HAP-1 (cell line): ENCODE measurements around the gene TRAPPC2B.
"Not testable (repeated sequence)": the region's sequence is repeated elsewhere in the genome, so short reads cannot be mapped to it uniquely, and the experiment has no call there.

Experiments
- DNase-seq, 2 experiments: peaks; one replicate each; pipeline ENCODE4 v3.0.0-alpha.2; 2016 to 2020; ENCODE audit warnings: low spot score in 2 of 2
- H3K27me3 ChIP-seq: fragments of 250-450 bp; sonication (Bioruptor Pico); 2 replicates; pipeline ENCODE4 v1.5.1; 2020; ENCODE audit warnings: low read depth, mild to moderate bottlenecking, moderate library complexity
- H3K36me3 ChIP-seq: fragments of 250-450 bp; sonication (Bioruptor Pico); replicated peaks from 2 replicates; pipeline ENCODE4 v1.5.1; 2020; ENCODE audit warnings: mild to moderate bottlenecking
- H3K4me1 ChIP-seq: fragments of 250-450 bp; sonication (Bioruptor Pico); 2 replicates; pipeline ENCODE4 v1.5.1; 2020; ENCODE audit warnings: mild to moderate bottlenecking
- H3K4me3 ChIP-seq: fragments of 250-450 bp; sonication (Bioruptor Pico); 2 replicates; pipeline ENCODE4 v1.5.1; 2020; ENCODE audit warnings: mild to moderate bottlenecking, moderate library complexity
- H3K9me3 ChIP-seq: fragments of 250-450 bp; sonication (Bioruptor Pico); 2 replicates; pipeline ENCODE4 v1.5.1; 2020; ENCODE audit warnings: mild to moderate bottlenecking, moderate library complexity
- in situ Hi-C: fragments of 300-500 bp; cut with MboI; formaldehyde crosslinking; loops from 3 replicates; pipeline ENCODE4 v1.14.3; 2020; ENCODE audit warnings: low sequenced_read_pairs, inconsistent platforms, mixed read lengths

The TRAPPC2B gene

DNA sequence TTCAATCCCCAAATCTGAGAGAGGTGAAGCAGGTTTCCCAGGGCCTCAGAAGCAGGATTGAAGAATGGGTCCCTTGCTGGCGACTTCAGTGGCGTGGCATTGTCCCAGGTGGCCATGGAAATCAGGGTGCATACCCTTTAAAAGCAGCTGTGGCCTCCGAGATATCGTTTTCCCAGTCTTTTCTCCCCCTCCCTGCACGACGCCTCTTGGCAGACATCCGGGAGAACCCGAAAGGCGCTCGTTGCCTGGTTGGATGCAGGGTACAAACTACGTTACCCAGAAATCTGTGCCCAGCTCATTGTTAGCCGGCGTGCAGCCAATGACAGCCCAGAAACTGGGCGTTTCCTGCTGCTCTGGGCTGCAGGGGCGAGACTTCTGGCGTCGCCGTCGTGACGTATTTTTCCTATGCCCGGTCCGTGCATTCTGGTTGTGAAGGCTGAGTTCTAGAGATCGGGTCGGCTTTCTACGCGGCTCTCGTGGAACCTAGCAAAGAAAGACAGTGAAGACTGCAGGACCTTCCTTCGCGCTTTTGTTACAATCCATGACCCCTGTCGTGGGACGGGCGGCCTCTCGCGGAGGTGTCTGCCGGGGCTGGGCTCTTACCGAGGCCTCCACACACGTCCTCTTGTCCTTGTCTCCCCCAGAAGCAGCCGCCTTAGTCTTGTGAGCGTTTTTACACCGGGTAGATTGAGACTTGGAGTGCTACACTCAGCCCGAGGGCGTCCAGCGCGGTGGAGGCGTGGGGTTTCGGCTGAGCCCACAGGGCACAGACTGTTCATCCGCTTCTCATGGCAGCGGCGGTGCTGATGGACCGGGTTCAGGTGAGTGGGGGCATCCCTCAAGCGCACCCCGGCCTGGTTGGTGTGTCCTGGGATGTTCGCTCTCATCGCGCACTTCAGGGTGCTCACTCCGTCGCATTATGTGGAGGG lies 12.2 kb upstream of the TRAPPC2B start, which contains the start of gene ZNF304:
TSS of gene ZNF304 (plus strand) at position 395 of the 929 bp plus-strand sequence. CDS start at position 789, 394 bp downstream.
- Histone ChIP-seq H3K27me3 (no peaks in the 10 kb centered on the region), H3K4me3 (peak within 1 kb of the TSS; percentile 89), H3K36me3 (peaks cover 23% of the 10 kb centered on the region), H3K4me1 (peaks cover 7% of the 10 kb centered on the region), H3K9me3 (peaks cover 5% of the 10 kb centered on the region; the same call in 1 of the 2 replicates)
- in situ Hi-C loops, result no loop called here
- peak; percentile 90 to 91 for DNase-seq

DNA sequence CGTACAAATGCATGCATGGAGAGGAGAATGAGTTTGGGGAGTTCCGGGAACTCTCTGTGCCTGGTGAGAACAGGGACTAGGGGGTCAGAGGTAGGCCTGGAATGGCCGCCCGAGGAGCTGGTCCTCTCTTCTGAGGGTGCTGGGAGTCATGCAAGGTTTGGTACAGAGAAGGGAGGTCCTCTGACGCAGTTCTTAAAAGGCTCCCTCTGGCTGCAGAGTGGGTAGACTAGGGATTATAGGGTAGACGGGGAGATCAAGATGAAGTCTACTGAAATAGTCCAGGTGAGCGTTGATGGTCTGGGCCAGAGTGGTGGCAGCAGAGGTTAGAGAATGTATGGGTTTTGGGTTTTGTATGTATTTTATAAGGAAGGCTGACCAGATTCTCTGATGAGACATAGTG lies 11.5 kb upstream of the TRAPPC2B start:
- no peak for DNase-seq
- Histone ChIP-seq H3K4me3 (peak overlapping the region; percentile 89), H3K4me1 (peaks cover 7% of the 10 kb centered on the region), H3K36me3 (peaks cover 30% of the 10 kb centered on the region), H3K27me3 (no peaks in the 10 kb centered on the region), H3K9me3 (peaks cover 5% of the 10 kb centered on the region; the same call in 1 of the 2 replicates)
- in situ Hi-C loops, result no loop called here

DNA sequence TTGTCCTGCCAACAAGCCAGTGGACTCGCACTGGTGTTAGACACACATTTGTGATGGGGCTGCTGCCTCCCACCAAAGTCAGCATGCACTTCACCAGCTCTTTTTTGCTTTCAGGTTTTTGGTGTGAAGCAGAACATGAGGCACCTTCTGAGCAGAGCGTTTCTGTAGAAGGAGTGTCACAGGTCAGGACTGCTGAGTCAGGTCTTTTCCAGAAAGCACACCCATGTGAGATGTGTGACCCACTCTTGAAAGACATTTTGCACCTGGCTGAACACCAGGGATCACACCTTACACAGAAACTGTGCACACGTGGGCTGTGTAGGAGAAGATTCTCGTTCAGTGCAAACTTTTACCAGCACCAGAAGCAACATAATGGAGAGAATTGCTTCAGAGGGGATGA lies 7.4 kb upstream of the TRAPPC2B start:
- Histone ChIP-seq H3K4me3 (no peak overlapping the region), H3K9me3 (no peaks in the 10 kb centered on the region), H3K27me3 (no peaks in the 10 kb centered on the region), H3K36me3 (peaks cover 41% of the 10 kb centered on the region), H3K4me1 (peaks cover 3% of the 10 kb centered on the region)
- in situ Hi-C loops, result no loop called here
- DNase-seq, result no peak

DNA sequence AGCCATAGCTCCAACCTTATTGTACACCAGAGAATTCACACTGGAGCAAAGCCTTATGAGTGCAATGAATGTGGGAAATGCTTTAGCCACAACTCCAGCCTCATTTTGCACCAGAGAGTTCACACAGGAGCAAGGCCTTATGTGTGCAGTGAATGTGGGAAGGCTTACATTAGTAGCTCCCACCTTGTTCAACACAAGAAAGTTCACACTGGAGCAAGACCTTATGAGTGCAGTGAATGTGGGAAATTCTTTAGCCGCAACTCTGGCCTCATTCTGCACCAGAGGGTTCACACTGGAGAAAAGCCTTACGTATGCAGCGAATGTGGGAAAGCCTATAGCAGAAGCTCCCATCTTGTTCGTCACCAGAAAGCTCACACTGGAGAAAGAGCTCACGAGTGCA lies 5.9 kb upstream of the TRAPPC2B start:
- in situ Hi-C loops, result no loop called here
- Histone ChIP-seq H3K27me3 (no peaks in the 10 kb centered on the region), H3K4me1 (no peaks in the 10 kb centered on the region), H3K4me3 (no peak overlapping the region), H3K36me3 (peaks cover 38% of the 10 kb centered on the region), H3K9me3 (no peaks in the 10 kb centered on the region)
- DNase-seq, result no peak

DNA sequence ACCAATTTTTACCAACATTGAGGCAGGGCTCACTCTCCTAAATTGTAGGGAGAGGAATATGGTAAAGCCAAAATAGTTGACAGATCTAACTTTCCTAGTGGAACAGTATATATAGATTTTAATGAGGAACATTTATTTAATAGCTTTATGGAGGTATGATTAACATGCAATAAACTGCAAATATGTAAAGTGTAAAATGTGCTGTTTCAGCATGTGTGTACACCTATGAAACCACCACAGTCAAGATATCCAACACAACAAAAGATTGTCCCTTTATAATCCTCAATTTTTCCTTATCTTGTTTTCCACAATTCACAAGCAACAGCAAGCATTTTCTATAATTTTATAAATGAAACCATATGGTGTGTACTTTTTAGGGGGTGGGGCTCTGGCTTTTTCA lies 4.1 kb upstream of the TRAPPC2B start:
- in situ Hi-C loops, result no loop called here
- DNase-seq, result no peak
- peaks cover 35% of the 10 kb centered on the region for H3K36me3 ChIP-seq
- no peaks in the 10 kb centered on the region for H3K9me3 ChIP-seq
- no peak overlapping the region for H3K4me3 ChIP-seq
- peaks cover 3% of the 10 kb centered on the region; the same call in 1 of the 2 replicates for H3K4me1 ChIP-seq
- no peaks in the 10 kb centered on the region for H3K27me3 ChIP-seq

DNA sequence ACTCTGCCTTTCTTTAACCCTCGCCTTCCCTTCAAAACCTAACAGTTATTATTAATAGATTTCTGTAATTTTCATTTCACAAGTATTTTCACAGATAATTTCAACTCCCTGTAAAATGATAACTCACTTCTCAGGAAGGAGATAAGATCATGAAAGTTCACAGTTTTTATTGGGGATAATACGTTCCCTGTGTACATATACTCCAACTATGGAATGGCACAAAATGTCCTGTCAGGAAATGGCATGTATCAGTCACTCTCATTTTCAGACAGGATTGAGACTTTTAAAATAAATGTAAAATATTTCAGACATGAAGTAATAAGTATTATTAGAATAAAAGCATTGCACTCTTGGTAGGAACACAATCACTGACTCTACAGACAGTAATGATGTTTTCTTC lies 932 bp upstream of the TRAPPC2B start:
- Histone ChIP-seq H3K27me3 (no peaks in the 10 kb centered on the region), H3K36me3 (peaks cover 5% of the 10 kb centered on the region), H3K4me3 (peak overlapping the region; percentile 51; the same call in 1 of the 2 replicates), H3K9me3 (0 out of 2 replicates have a peak, but pooled peaks cover 3% of the 10 kb centered on the region), H3K4me1 (peaks cover 3% of the 10 kb centered on the region; the same call in 1 of the 2 replicates)
- in situ Hi-C loops, result no loop called here
- no peak for DNase-seq

DNA sequence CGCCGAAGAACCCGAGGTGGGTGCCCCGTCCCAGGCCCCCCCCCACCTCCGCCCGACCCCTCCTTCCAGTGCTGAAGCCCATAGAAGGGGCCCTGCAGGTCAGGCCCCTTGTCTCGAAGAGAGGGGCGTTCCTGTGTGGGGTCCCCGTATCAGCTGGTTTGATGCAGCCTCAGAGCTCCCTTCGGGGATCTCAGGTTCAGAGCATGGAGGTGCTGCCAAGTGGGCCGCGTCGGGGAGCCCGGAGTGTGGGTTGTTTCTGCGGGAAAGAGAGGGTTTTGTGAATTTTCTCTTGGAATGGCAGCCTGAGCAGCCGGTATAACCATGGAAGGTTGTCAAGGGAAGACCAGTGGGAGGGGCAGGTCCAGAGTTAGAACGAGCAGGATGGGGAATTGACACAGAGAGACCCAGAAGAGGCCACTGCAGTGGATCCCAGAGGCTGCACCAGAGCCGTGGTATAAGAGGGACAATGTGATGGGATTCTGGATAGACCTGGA lies 384 bp downstream of the TRAPPC2B start:
- Histone ChIP-seq H3K9me3 (0 out of 2 replicates have a peak, but pooled peaks cover 3% of the 10 kb centered on the region), H3K4me1 (peaks cover 3% of the 10 kb centered on the region; the same call in 1 of the 2 replicates), H3K36me3 (no peaks in the 10 kb centered on the region), H3K4me3 (peak overlapping the region; percentile 51), H3K27me3 (no peaks in the 10 kb centered on the region)
- peak in 1 of 2 experiments; percentile 8 for DNase-seq
- in situ Hi-C loops, result no loop called here

DNA sequence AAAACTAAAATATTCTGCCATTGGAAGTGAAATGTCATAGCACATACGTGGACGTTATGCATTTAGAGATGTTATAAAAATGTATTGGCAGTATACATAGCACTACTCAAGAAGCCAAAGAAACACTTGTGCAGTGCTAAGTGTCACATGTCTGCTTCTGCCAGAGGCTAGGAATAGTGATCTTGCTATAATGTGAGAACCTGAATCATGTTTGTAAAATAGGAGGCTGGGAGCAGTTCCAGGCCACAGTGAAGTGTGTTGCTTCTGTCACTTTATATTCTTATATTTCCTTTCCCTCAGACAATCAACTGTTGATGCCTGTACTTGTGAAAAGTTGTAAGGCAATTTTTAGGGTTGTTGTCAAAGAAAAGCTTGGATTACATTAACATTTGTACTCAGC lies 3.4 kb downstream of the TRAPPC2B start:
- no peak overlapping the region for H3K4me3 ChIP-seq
- H3K9me3 ChIP-seq, result 0 out of 2 replicates have a peak, but pooled peaks cover 3% of the 10 kb centered on the region
- in situ Hi-C loops, result no loop called here
- peaks cover 3% of the 10 kb centered on the region; the same call in 1 of the 2 replicates for H3K4me1 ChIP-seq
- no peak for DNase-seq
- no peaks in the 10 kb centered on the region for H3K27me3 ChIP-seq
- no peaks in the 10 kb centered on the region; the same call in 1 of the 2 replicates for H3K36me3 ChIP-seq

DNA sequence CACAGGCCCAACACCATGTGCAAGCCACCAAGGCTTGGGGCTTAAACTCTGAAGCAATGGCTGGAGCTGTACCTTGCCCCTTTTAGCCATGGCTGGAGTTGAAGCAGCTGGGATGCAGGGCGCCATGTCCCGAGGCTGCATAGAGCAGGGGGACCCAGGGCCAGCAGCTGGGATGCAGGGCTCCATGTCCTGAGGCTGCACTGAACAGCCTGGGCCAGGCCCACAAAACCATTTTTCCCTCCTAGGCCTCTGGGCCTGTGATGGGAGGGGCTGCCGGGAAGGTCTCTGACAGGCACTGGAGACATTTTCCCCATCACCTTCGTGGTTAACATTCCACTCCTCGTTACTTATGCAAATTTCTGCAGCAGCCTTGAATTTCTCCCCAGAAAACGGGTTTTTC lies 10.8 kb downstream of the TRAPPC2B start:
- H3K9me3 ChIP-seq, result peaks cover 10% of the 10 kb centered on the region; the same call in 1 of the 2 replicates
- in situ Hi-C loops, result no loop called here

DNA sequence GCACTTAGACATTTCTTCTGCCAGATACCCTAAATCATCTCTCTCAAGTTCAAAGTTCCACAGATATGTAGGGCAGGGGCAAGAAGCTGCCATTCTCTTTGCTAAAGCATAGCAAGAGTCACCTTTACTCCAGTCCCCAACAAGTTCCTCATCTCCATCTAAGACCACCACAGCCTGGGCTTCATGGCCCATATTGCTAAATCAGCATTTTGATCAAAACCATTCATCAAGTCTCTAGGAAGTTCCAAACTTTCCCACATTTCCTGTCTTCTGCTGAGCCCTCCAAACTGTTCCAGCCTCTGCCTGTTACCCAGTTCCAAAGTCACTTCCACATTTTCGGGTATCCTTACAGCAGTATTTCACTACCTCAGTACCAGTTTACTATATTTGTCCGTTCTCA lies 11.3 kb downstream of the TRAPPC2B start:
- in situ Hi-C loops, H3K27me3 ChIP-seq, DNase-seq, H3K4me3 ChIP-seq, H3K4me1 ChIP-seq, H3K36me3 ChIP-seq: not testable (repeated sequence)
- H3K9me3 ChIP-seq, result peaks cover 10% of the 10 kb centered on the region; the same call in 1 of the 2 replicates

More for the DNA sequence above, 10.8 kb downstream of the TRAPPC2B start:
- H3K27me3 ChIP-seq, result no peaks in the 10 kb centered on the region
- H3K4me1 ChIP-seq, result no peaks in the 10 kb centered on the region
- H3K36me3 ChIP-seq, result peaks cover 9% of the 10 kb centered on the region
- DNase-seq, result no peak
- H3K4me3 ChIP-seq, result no peak overlapping the region

DNA sequence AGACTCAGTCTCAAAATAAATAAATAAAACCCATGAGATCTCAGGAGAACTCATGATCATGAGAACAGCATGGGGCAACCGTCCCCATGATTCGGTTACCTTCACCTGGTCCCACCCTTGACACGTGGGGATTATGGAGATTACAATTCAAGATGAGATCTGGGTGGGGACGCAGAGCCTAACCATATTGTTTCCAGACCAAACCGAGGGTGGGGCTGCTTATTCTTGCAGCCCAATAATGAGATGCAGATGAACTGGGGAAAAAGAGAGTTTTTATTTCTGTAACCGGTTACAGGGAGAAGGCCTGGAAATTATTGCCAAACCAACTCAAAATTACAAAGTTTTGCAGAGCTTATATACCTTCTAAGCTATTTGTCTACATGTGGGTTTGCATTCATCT lies 12.8 kb downstream of the TRAPPC2B start:
- in situ Hi-C loops, result no loop called here
- Histone ChIP-seq H3K4me1 (no peaks in the 10 kb centered on the region), H3K27me3 (no peaks in the 10 kb centered on the region), H3K9me3 (peaks cover 10% of the 10 kb centered on the region; the same call in 1 of the 2 replicates), H3K4me3 (no peak overlapping the region), H3K36me3 (peaks cover 9% of the 10 kb centered on the region)
- no peak for DNase-seq

DNA sequence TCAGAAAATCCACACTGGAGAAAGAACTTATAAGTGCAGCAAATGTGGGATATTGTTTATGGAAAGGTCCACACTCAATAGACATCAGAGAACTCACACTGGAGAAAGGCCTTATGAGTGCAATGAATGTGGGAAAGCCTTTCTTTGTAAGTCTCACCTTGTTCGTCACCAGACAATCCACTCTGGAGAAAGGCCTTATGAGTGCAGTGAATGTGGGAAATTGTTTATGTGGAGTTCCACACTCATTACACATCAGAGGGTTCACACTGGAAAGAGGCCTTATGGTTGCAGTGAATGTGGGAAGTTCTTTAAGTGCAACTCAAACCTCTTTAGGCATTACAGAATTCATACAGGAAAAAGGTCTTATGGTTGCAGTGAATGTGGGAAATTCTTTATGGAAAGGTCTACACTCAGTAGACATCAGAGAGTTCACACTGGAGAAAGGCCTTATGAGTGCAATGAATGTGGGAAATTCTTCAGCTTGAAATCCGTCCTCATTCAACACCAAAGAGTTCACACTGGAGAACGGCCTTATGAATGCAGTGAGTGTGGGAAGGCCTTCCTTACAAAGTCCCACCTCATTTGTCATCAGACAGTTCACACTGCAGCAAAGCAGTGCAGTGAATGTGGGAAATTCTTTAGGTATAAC lies 14.3 kb downstream of the TRAPPC2B start:
- H3K36me3 ChIP-seq, result peaks cover 9% of the 10 kb centered on the region
- in situ Hi-C loops, result no loop called here
- H3K4me3 ChIP-seq, result no peak overlapping the region
- no peaks in the 10 kb centered on the region for H3K27me3 ChIP-seq
- no peaks in the 10 kb centered on the region for H3K4me1 ChIP-seq
- peaks cover 10% of the 10 kb centered on the region; the same call in 1 of the 2 replicates for H3K9me3 ChIP-seq
- DNase-seq, result no peak

DNA sequence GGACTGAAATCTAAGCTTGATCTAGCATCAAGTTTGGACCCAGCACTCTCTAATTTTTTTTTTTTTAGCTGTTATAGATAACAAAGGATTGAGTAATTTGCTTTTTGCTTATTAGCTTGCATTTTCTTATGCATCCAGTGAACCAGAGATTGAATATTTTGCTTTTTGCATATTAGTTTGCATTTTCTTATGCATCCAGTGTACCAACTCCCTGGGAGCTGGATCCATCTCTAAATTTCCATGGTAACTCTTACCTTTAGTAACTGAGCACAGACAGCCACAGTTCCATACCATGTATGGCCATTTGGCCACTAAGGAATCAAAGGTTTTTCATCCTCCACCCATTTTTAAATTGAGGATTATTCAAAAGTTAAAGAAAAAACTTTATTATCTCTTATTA lies 17.6 kb downstream of the TRAPPC2B start:
- Histone ChIP-seq H3K4me1 (no peaks in the 10 kb centered on the region), H3K9me3 (peaks cover 10% of the 10 kb centered on the region; the same call in 1 of the 2 replicates), H3K4me3 (no peak overlapping the region), H3K36me3 (peaks cover 6% of the 10 kb centered on the region), H3K27me3 (no peaks in the 10 kb centered on the region)
- DNase-seq, result no peak
- in situ Hi-C loops, result no loop called here
